Stomach smooth muscle (tissue), 2 donors: ENCODE results near the gene ZSCAN2.

Experiments
- H3K27ac ChIP-seq: one replicate; pipeline ENCODE4 v1.7.0; 2013; ENCODE audit warnings: mild to moderate bottlenecking, low read length, inconsistent platforms
- H3K27me3 ChIP-seq, 2 donors: one replicate each; pipeline ENCODE4 v1.7.0; 2013; ENCODE audit warnings: low read length in 2 of 2; ENCODE audit not compliant: insufficient read depth in 2 of 2, control insufficient read depth in 1 of 2
- H3K36me3 ChIP-seq, 2 donors: one replicate each; pipeline ENCODE4 v1.7.0; 2013; ENCODE audit warnings: low read length in 2 of 2; ENCODE audit not compliant: control insufficient read depth in 2 of 2, insufficient read depth in 2 of 2
- H3K4me1 ChIP-seq: one replicate; pipeline ENCODE4 v1.7.0; 2013; ENCODE audit warnings: low read length; ENCODE audit not compliant: control insufficient read depth, insufficient read depth
- H3K4me3 ChIP-seq, 2 donors: one replicate each; pipeline ENCODE4 v1.7.0; 2013; ENCODE audit warnings: low read length in 2 of 2
- H3K9ac ChIP-seq, 2 donors: one replicate each; pipeline ENCODE4 v1.7.0; 2013; ENCODE audit warnings: low read length in 2 of 2, mild to moderate bottlenecking in 1 of 2
- H3K9me3 ChIP-seq, 2 donors: one replicate each; pipeline ENCODE4 v1.7.0; 2013; ENCODE audit warnings: low read length in 2 of 2; ENCODE audit not compliant: control insufficient read depth in 2 of 2
- donor health status: healthy.
- donor health status: Pancreatic carcinoma.

Gene ZSCAN2

GRCh38 chr15:84598250-84598649 is 2.6 kb upstream of the ZSCAN2 start:
- H3K36me3 ChIP-seq: no peaks in the 10 kb centered on the region
- no peak overlapping the region for H3K27ac ChIP-seq
- H3K27me3 ChIP-seq: no peaks in the 10 kb centered on the region
- no peaks in the 10 kb centered on the region for H3K9me3 ChIP-seq
- H3K9ac ChIP-seq: no peak overlapping the region
- no peak overlapping the region for H3K4me3 ChIP-seq
- H3K4me1 ChIP-seq: peaks cover 10% of the 10 kb centered on the region

- Histone ChIP-seq H3K9ac (no peak overlapping the region), H3K27me3 (no peaks in the 10 kb centered on the region), H3K9me3 (no peaks in the 10 kb centered on the region), H3K27ac (no peak overlapping the region), H3K4me1 (peaks cover 10% of the 10 kb centered on the region), H3K36me3 (peaks cover under 1 to 1% of the 10 kb centered on the region in 2 donors), H3K4me3 (no peak overlapping the region)
Measured at GRCh38 chr15:84598993-84599392, 1.8 kb upstream of the ZSCAN2 start.

- Histone ChIP-seq H3K36me3 (peaks cover 3 to 5% of the 10 kb centered on the region in 2 donors), H3K27me3 (no peaks in the 10 kb centered on the region), H3K4me3 (peak overlapping the region; percentile 19 to 93), H3K9me3 (no peaks in the 10 kb centered on the region), H3K27ac (no peak overlapping the region), H3K9ac (peak overlapping the region in 1 of 2 donors; percentile 38), H3K4me1 (peaks cover 10% of the 10 kb centered on the region)
Measured at GRCh38 chr15:84599906-84600305, 903 bp upstream of the ZSCAN2 start.

GRCh38 chr15:84600331-84600686 is 500 bp upstream of the ZSCAN2 start:
- Histone ChIP-seq H3K27ac (peak overlapping the region; percentile 31), H3K9ac (peak overlapping the region; percentile 33 to 55), H3K9me3 (no peaks in the 10 kb centered on the region), H3K36me3 (peaks cover 6 to 8% of the 10 kb centered on the region in 2 donors), H3K27me3 (no peaks in the 10 kb centered on the region), H3K4me1 (peaks cover 10% of the 10 kb centered on the region), H3K4me3 (peak overlapping the region; percentile 66 to 93)

GRCh38 chr15:84601555-84601838 is 688 bp downstream of the ZSCAN2 start:
- no peaks in the 10 kb centered on the region for H3K9me3 ChIP-seq
- H3K4me1 ChIP-seq: peaks cover 10% of the 10 kb centered on the region
- peak overlapping the region; percentile 72 to 74 for H3K9ac ChIP-seq
- peaks cover 8 to 11% of the 10 kb centered on the region in 2 donors for H3K36me3 ChIP-seq
- no peaks in the 10 kb centered on the region for H3K27me3 ChIP-seq
- peak overlapping the region; percentile 66 to 93 for H3K4me3 ChIP-seq
- H3K27ac ChIP-seq: no peak overlapping the region

- Histone ChIP-seq H3K4me3 (no peak overlapping the region), H3K36me3 (peaks cover 8 to 15% of the 10 kb centered on the region in 2 donors), H3K27ac (no peak overlapping the region), H3K9ac (no peak overlapping the region), H3K4me1 (peaks cover 10% of the 10 kb centered on the region), H3K9me3 (no peaks in the 10 kb centered on the region), H3K27me3 (no peaks in the 10 kb centered on the region)
Measured at GRCh38 chr15:84603630-84604379, 3.0 kb downstream of the ZSCAN2 start.

GRCh38 chr15:84604826-84605553 is 4.2 kb downstream of the ZSCAN2 start:
- Histone ChIP-seq H3K9ac (no peak overlapping the region), H3K27me3 (no peaks in the 10 kb centered on the region), H3K36me3 (peaks cover 8 to 18% of the 10 kb centered on the region in 2 donors), H3K4me3 (no peak overlapping the region), H3K4me1 (peaks cover 6% of the 10 kb centered on the region), H3K9me3 (no peaks in the 10 kb centered on the region), H3K27ac (no peak overlapping the region)

- Histone ChIP-seq H3K9me3 (no peaks in the 10 kb centered on the region), H3K36me3 (peaks cover 8 to 18% of the 10 kb centered on the region in 2 donors), H3K4me1 (peaks cover 6% of the 10 kb centered on the region), H3K27me3 (no peaks in the 10 kb centered on the region), H3K4me3 (no peak overlapping the region), H3K27ac (no peak overlapping the region), H3K9ac (no peak overlapping the region)
Measured at GRCh38 chr15:84605554-84605882, 4.7 kb downstream of the ZSCAN2 start.

- H3K9ac ChIP-seq: no peak overlapping the region
- H3K9me3 ChIP-seq: no peaks in the 10 kb centered on the region
- peaks cover under 1% of the 10 kb centered on the region for H3K4me1 ChIP-seq
- H3K27me3 ChIP-seq: no peaks in the 10 kb centered on the region
- no peak overlapping the region for H3K4me3 ChIP-seq
- no peak overlapping the region for H3K27ac ChIP-seq
- peaks cover 8 to 18% of the 10 kb centered on the region in 2 donors for H3K36me3 ChIP-seq
Measured at GRCh38 chr15:84606653-84607120, 5.9 kb downstream of the ZSCAN2 start.

GRCh38 chr15:84608707-84609284 is 8.0 kb downstream of the ZSCAN2 start:
- no peaks in the 10 kb centered on the region for H3K9me3 ChIP-seq
- H3K4me1 ChIP-seq: no peaks in the 10 kb centered on the region
- H3K27ac ChIP-seq: no peak overlapping the region
- H3K9ac ChIP-seq: no peak overlapping the region
- no peaks in the 10 kb centered on the region for H3K27me3 ChIP-seq
- no peak overlapping the region for H3K4me3 ChIP-seq
- H3K36me3 ChIP-seq: peaks cover 12 to 18% of the 10 kb centered on the region in 2 donors
